GM12864 (cell line): ENCODE measurements around the gene OOSP3.
"Not testable (repeated sequence)": the region's sequence is repeated elsewhere in the genome, so short reads cannot be mapped to it uniquely, and the experiment has no call there.

Source experiments
- DNase-seq: peaks from one replicate; pipeline ENCODE4 v3.0.0-alpha.2; 2011; ENCODE audit warnings: low read depth
- H3K4me3 ChIP-seq: 2 replicates; pipeline ENCODE4 v1.5.1; 2011; ENCODE audit warnings: mild to moderate bottlenecking, low read depth, low read length, control low read depth
- TF ChIP-seq, protein P1 (sequence below): IDR thresholded peaks from 2 replicates; pipeline ENCODE4 v1.5.1; 2011; ENCODE audit warnings: low read depth, mild to moderate bottlenecking, moderate library complexity, low read length, control low read depth, inconsistent platforms; ENCODE audit errors: missing control alignments

Gene OOSP3

DNA sequence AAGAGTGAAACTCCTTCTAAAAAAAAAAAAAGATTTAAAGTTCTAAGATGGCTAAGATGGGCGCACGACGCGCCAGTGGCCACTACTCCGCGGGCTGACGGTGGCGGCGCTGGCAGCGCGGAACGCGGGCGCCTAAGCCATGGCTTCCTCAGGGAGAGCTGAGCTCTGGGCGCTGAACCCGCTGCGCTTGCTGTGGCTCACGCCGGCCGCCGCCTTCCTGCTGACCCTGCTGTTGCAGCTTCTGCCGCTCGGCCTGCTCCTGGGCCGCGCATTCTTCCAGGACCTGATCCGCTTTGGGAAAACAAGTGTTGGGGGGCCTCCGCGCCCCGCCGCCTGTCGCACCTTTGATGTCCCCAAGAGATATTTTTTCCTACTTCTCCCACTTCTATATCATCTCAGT, 19.5 kb downstream of the OOSP3 start:
- TF ChIP-seq, protein P1, sequence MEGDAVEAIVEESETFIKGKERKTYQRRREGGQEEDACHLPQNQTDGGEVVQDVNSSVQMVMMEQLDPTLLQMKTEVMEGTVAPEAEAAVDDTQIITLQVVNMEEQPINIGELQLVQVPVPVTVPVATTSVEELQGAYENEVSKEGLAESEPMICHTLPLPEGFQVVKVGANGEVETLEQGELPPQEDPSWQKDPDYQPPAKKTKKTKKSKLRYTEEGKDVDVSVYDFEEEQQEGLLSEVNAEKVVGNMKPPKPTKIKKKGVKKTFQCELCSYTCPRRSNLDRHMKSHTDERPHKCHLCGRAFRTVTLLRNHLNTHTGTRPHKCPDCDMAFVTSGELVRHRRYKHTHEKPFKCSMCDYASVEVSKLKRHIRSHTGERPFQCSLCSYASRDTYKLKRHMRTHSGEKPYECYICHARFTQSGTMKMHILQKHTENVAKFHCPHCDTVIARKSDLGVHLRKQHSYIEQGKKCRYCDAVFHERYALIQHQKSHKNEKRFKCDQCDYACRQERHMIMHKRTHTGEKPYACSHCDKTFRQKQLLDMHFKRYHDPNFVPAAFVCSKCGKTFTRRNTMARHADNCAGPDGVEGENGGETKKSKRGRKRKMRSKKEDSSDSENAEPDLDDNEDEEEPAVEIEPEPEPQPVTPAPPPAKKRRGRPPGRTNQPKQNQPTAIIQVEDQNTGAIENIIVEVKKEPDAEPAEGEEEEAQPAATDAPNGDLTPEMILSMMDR, result no peak
- no peak for DNase-seq
- no peak overlapping the region for H3K4me3 ChIP-seq

DNA sequence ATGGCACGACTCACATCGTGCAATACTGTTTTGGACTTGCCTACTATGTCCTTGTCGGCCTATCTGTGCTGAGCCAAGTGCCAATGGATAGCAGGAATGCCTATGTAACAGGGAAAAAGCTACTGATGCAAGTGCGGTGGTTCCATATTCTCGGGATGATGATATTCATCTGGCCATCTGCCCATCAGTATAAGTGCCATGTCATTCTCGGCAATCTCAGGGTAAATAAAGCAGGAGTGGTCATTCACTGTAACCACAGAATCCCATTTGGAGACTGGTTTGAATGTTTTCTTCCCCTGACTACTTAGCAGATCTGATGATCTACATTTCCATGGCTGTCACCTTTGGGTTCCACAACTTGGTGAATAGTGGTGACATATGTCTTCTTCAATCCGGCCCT, 20.1 kb downstream of the OOSP3 start:
- no peak for DNase-seq
- TF ChIP-seq, protein P1, result no peak
- no peak overlapping the region for H3K4me3 ChIP-seq

DNA sequence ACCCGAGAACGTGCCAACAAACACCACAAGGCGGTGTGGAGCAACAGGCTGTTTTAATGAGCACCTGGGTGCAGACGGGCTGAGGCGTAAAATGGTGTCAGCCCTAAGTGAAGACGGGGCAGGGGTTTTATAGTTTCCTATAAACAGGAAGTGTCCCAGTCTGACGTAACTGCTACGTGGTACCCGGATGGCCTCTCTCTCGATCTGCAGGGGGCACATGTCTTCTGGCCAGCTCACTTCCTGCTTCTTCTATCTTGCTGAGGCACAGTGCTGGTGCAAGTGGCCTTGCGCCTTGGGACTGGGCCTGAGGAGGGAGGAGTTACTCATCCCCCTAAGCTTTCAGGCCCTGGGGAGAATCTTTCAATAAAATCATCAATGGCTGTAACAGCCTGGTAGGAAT, 20.9 kb downstream of the OOSP3 start:
- no peak overlapping the region for H3K4me3 ChIP-seq
- TF ChIP-seq, protein P1, result no peak
- DNase-seq, result no peak

DNA sequence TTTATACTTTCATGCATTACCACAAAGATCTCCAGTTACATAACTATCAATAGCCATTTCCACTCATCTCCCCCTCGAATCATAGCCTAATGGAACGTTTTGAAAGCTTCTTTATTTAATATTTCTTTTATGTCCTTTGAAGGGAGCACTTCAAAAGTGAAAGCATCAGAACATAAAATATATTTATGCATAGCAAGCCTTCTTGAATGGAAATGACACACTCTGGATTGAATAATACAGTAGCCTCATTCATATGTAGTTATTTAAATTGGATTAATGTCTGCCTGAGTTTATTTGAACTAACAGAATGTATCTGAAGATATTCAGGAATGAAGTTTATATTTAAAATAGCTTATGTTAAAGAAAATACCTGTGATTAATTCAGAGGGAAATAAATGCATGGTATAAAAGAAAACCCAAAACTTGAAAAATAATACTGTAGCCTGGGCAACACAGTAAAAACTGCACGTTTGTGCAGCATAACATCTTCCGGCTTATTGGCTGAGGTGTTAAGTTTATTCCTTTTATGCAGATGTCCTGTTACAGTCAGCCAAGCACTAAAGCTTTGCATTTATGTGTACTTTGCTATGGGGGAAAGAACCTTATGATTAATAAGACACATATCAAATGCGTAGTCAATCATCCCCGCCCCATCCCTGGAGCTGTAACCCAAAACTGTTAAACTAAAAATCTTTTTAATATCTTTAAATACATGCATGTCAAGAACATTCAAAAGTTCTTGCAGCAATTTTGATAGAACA, 22.0 kb downstream of the OOSP3 start:
- TF ChIP-seq, protein P1, result no peak
- no peak for DNase-seq
- no peak overlapping the region for H3K4me3 ChIP-seq

DNA sequence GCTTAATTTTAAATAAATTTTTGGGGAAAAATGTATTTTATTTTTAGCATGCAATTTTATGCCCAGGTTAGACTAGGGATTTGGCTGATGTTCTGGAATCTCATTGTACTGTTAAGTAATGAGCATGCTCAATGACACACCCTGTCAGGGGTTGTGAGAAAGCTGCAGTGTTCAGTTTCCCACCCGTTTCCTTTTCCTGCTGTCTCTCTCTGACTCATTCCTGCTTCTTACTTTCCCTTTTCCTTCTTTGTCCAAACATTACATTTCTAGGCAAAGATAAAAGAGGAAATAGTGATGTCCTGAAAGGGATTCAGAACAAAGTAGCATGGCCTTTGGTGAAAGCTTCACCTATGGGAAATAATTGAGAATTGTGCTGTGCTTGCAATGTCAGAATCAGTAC, 22.7 kb downstream of the OOSP3 start:
- TF ChIP-seq, protein P1, result no peak
- H3K4me3 ChIP-seq, result no peak overlapping the region
- no peak for DNase-seq

DNA sequence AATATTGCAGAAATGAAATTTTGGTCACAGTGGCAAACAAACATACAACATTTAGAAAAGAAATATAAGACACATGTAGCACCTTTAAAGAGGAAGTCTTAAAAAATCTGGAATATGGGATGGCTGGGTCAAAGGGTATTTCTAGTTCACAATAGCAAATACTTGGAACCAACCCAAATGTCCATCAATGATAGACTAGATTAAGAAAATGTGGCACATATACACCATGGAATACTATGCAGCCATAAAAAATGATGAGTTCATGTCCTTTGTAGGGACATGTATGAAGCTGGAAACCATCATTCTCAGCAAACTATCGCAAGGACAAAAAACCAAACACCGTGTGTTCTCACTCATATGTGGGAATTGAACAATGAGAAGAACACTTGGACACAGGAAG, 25.0 kb downstream of the OOSP3 start:
- DNase-seq, H3K4me3 ChIP-seq: not testable (repeated sequence)

DNA sequence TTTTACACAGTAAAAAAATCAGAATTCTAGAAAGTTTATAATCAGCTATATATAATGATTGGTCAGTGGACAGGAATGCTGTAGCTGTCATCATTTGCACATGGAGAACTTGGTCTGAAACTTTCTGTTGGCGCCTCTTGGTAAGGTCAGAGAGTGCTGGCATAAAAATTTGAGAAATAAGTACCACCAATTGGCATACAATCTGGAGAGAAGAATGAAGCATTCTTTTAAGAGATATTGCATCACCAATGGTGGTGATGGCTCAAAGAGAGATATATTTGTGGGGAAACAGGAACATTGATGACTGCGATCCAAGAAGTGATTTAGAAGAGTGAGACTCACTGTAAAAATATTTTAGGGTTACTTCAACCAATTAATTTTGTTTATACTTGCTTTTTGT, 39.9 kb downstream of the OOSP3 start:
- no peak for DNase-seq
- TF ChIP-seq, protein P1, result no peak
- H3K4me3 ChIP-seq, result no peak overlapping the region
